AG20443 (cell line): ENCODE data around the gene CHN2.
A peak's percentile ranks its signal among the peaks of the same experiment; 100 is the strongest.
"Not testable (repeated sequence)": the region's sequence is repeated elsewhere in the genome, so short reads cannot be mapped to it uniquely, and the experiment has no call there.

Experiments
- DNase-seq: peaks from one replicate; pipeline ENCODE4 v3.0.0; 2012; ENCODE audit warnings: low spot score, mixed read lengths

Gene CHN2

GRCh38 chr7:29256693-29257002 lies 62.1 kb downstream of the CHN2 start:
- no peak for DNase-seq

GRCh38 chr7:29258951-29259350 lies 64.4 kb downstream of the CHN2 start:
- no peak for DNase-seq

GRCh38 chr7:29262191-29262917 lies 67.8 kb downstream of the CHN2 start:
- DNase-seq: no peak

GRCh38 chr7:29263601-29264207 lies 69.1 kb downstream of the CHN2 start:
- not testable (repeated sequence) for DNase-seq

- DNase-seq: peak; percentile 20
Measured at GRCh38 chr7:29265208-29265923, 70.8 kb downstream of the CHN2 start.

- DNase-seq: no peak
Measured at GRCh38 chr7:29269935-29270334, 75.4 kb downstream of the CHN2 start.

GRCh38 chr7:29270594-29271318 lies 76.2 kb downstream of the CHN2 start:
- DNase-seq: no peak

- DNase-seq: no peak
Measured at GRCh38 chr7:29271319-29271658, 76.7 kb downstream of the CHN2 start.

- no peak for DNase-seq
Measured at GRCh38 chr7:29272057-29272456, 77.5 kb downstream of the CHN2 start.

- peak; percentile 21 for DNase-seq
Measured at GRCh38 chr7:29274146-29275017, 79.8 kb downstream of the CHN2 start.

- no peak for DNase-seq
Measured at GRCh38 chr7:29275018-29275318, 80.4 kb downstream of the CHN2 start.

- DNase-seq: no peak
Measured at GRCh38 chr7:29275493-29275892, 80.9 kb downstream of the CHN2 start.

- no peak for DNase-seq
Measured at GRCh38 chr7:29276199-29276598, 81.6 kb downstream of the CHN2 start.

GRCh38 chr7:29276806-29277205 lies 82.2 kb downstream of the CHN2 start:
- no peak for DNase-seq

- DNase-seq: no peak
Measured at GRCh38 chr7:29277436-29278215, 83.1 kb downstream of the CHN2 start.

GRCh38 chr7:29278337-29279069 lies 83.9 kb downstream of the CHN2 start:
- no peak for DNase-seq

- no peak for DNase-seq
Measured at GRCh38 chr7:29281782-29282541, 87.4 kb downstream of the CHN2 start.

GRCh38 chr7:29282819-29283414 lies 88.3 kb downstream of the CHN2 start:
- DNase-seq: no peak

- no peak for DNase-seq
Measured at GRCh38 chr7:29284696-29285443, 90.3 kb downstream of the CHN2 start.
